GM12878 (cell line): ENCODE results near the gene GCSAM. TPM values are rescaled to one million over a fixed set of nuclear protein-coding genes. Genes with fewer than 3 reads are reported as not detected.
A peak's percentile ranks its signal among the peaks of the same experiment; 100 is the strongest.

ENCODE experiments used
- ATAC-seq: fragments of 200-7000 bp; cut with Tn5 transposase; 3 replicates; pipeline ENCODE4 v1.9.1; 2020; ENCODE audit warnings: mild to moderate bottlenecking, moderate library complexity
- BruUV-seq: library from RNA; stranded (reverse); fragments of 400-500 nt; replicated peaks from 2 replicates; lab custom pipeline; 2021; lab: Mats Ljungman, UMichigan
- CTCF ChIA-PET: fragments of 300-600 bp; sonication (Branson Sonifier 250); formaldehyde crosslinking; extraction: SDS; loops from one replicate; lab custom pipeline; 2021; ENCODE audit warnings: inconsistent platforms; lab: Yijun Ruan, JAX
- POLR2A ChIA-PET: fragments of 350-600 bp; formaldehyde crosslinking; extraction: SDS; loops from one replicate; lab custom pipeline; 2021; ENCODE audit warnings: inconsistent platforms; lab: Charles Lee
- RAD21 ChIA-PET: fragments of 300-600 bp; sonication (Branson Sonifier 250); formaldehyde crosslinking; loops from one replicate; lab custom pipeline; 2023; ENCODE audit warnings: antibody characterized with exemption; ENCODE audit not compliant: unreplicated experiment; lab: Charles Lee
- SMC1A ChIA-PET: fragments of 300-600 bp; sonication (Branson Sonifier 250); formaldehyde crosslinking; loops from one replicate; lab custom pipeline; 2023; ENCODE audit not compliant: unreplicated experiment, uncharacterized antibody; lab: Charles Lee
- DNase-seq: peaks from one replicate; pipeline ENCODE4 v3.0.0-alpha.2; 2011; ENCODE audit warnings: low read depth, low spot score
- FAIRE-seq: peaks from 3 replicates; lab custom pipeline; 2011; peaks lifted over from hg19 to GRCh38; lab: Jason Lieb, UNC
- H2AFZ ChIP-seq: 2 replicates; pipeline ENCODE4 v1.6.0; 2011; ENCODE audit warnings: low read depth, low read length, control low read depth; ENCODE audit not compliant: control insufficient read depth
- H3K27ac ChIP-seq: 2 replicates; pipeline ENCODE4 v1.5.1; 2011; ENCODE audit warnings: control low read depth; ENCODE audit not compliant: control insufficient read depth, insufficient read depth
- H3K27me3 ChIP-seq, 2 experiments: replicated peaks in 1 of 2; 2 replicates each; pipeline versions ENCODE4 v1.6.0 to v1.6.1; 2011; ENCODE audit warnings: low read length in 1 of 2; ENCODE audit not compliant: control insufficient read depth in 2 of 2, insufficient read depth in 2 of 2
- H3K36me3 ChIP-seq, 2 experiments: 2 replicates each; pipeline ENCODE4 v1.5.1; 2011; ENCODE audit warnings: low read length in 1 of 2; ENCODE audit not compliant: control insufficient read depth in 2 of 2, insufficient read depth in 2 of 2
- H3K4me1 ChIP-seq: 2 replicates; pipeline ENCODE4 v1.6.1; 2011; ENCODE audit warnings: mild to moderate bottlenecking, low read length, moderate library complexity, mixed read lengths; ENCODE audit not compliant: control insufficient read depth, insufficient read depth
- H3K4me2 ChIP-seq: 2 replicates; pipeline ENCODE4 v1.6.0; 2011; ENCODE audit warnings: control low read depth; ENCODE audit not compliant: control insufficient read depth, insufficient read depth
- H3K4me3 ChIP-seq: fragments of 200-600 bp; sonication (generic); 2 replicates; pipeline ENCODE4 v1.5.1; 2016
- H3K79me2 ChIP-seq: 2 replicates; pipeline ENCODE4 v1.6.0; 2011; ENCODE audit warnings: low read length; ENCODE audit not compliant: control insufficient read depth, insufficient read depth
- H3K9ac ChIP-seq: 2 replicates; pipeline ENCODE4 v1.8.0; 2011; ENCODE audit warnings: low read length, control low read depth, mixed read lengths; ENCODE audit not compliant: control insufficient read depth, insufficient read depth
- H3K9me3 ChIP-seq: replicated peaks from 3 replicates; pipeline ENCODE4 v1.5.1; 2011; ENCODE audit warnings: mild to moderate bottlenecking, low read length; ENCODE audit not compliant: control insufficient read depth, insufficient read depth
- H4K20me1 ChIP-seq: 2 replicates; pipeline ENCODE4 v1.6.0; 2011; ENCODE audit not compliant: control insufficient read depth, insufficient read depth
- ELK1 ChIP-seq: IDR thresholded peaks from 2 replicates; pipeline ENCODE4 v1.6.1; 2012; ENCODE audit warnings: low read depth, low read length, improper control_type of control experiment
- POLR2AphosphoS5 ChIP-seq: IDR thresholded peaks from 2 replicates; pipeline ENCODE4 v1.6.1; 2011; ENCODE audit warnings: mild to moderate bottlenecking, low read length, inconsistent platforms
- POU2F2 ChIP-seq: IDR thresholded peaks from 3 replicates; pipeline ENCODE4 v1.6.1; 2011; ENCODE audit warnings: low read depth, mild to moderate bottlenecking, low read length, borderline replicate concordance
- SMAD5 ChIP-seq: IDR thresholded peaks from 2 replicates; pipeline ENCODE4 v1.6.1; 2016; ENCODE audit warnings: antibody characterized with exemption, low read depth
- WGBS: methylation state at CpG from one replicate; pipeline ENCODE4 v1.1.6; 2016; ENCODE audit warnings: low lambda C conversion rate; ENCODE audit not compliant: insufficient replicate concordance, insufficient coverage; ENCODE audit errors: missing lambda C conversion rate; 5-methylcytosine and 5-hydroxymethylcytosine counted together
- in situ Hi-C: fragments of 300-500 bp; cut with MboI; formaldehyde crosslinking; loops from 9 replicates; pipeline ENCODE4 v1.14.3; 2018; ENCODE audit warnings: mixed read lengths
- intact Hi-C: fragments of 100-400 bp; cut with micrococcal nuclease; formaldehyde crosslinking; loops from one replicate; pipeline ENCODE4 v1.14.2; 2022; ENCODE audit not compliant: unreplicated experiment
- polyA plus RNA-seq, 11 experiments: library from polyadenylated mRNA; depleted of rRNA in 4 of 11; unstranded in 6 of 11; stranded (reverse) in 5 of 11; fragments of >200 nt; fragmentation: Nextera tagmentation in 4 of 11; fragmentation: Illumina TruSeq in 1 of 11; extraction: Ambion mirVana in 4 of 11; extraction: Trizol in 1 of 11; gene quantifications; 1 replicate in 1 of 11; 2 replicates in 10 of 11; pipeline versions ENCODE4 v1.2.1 to v1.2.3, GENCODE V29; 2011 to 2016; ENCODE audit warnings: inconsistent platforms in 2 of 11, missing spikeins in 2 of 11, low read depth in 1 of 11
- total RNA-seq, 4 experiments: library from RNA; depleted of rRNA in 3 of 4; stranded (reverse); fragments of >200 nt in 3 of 4; fragmentation: Illumina TruSeq in 1 of 4; extraction: Trizol in 1 of 4; gene quantifications; 2 replicates each; pipeline versions ENCODE4 v1.2.1 to v1.2.3, GENCODE V29; 2013 to 2021

The GCSAM gene
- total and polyA plus RNA-seq, 10 of the 15 experiments (the other 5 are each of a cell fraction or from before 2014, with no cell fraction given) = 81.5 to 407 (median 107) TPM

GRCh38 chr3:112137781-112138180 lies 4.7 kb upstream of the GCSAM start:
- H3K4me1 ChIP-seq = peaks cover 47% of the 10 kb centered on the region
- no peak overlapping the region for H3K4me3 ChIP-seq
- BruUV-seq = no TSS peak
- peak overlapping the region; percentile 76 for H2AFZ ChIP-seq
- POLR2A ChIA-PET = interaction anchor here (0.5 to 4.5 kb wide), 9 partner anchors 10 to 379 kb away, joined by 3 to 21 read pairs (median 3); partner anchors contain the start of genes BTLA and CD200
- in situ Hi-C loops = loop anchor here (5.0 kb wide), 1 partner anchor 155 kb away; the partner anchor contains the start of gene SLC9C1
- no peak overlapping the region for H3K9ac ChIP-seq
- H3K79me2 ChIP-seq = peaks cover 25% of the 10 kb centered on the region
- WGBS = 14% methylated on average over 4 of the region's 4 CpGs
- H3K36me3 ChIP-seq = no peaks in the 10 kb centered on the region
- peak overlapping the region; percentile 7; the same call in 1 of the 2 replicates for H3K4me2 ChIP-seq
- no peak for FAIRE-seq
- no peaks in the 10 kb centered on the region; the same call in 2 of the 3 replicates for H3K9me3 ChIP-seq
- intact Hi-C loops = loop anchor here (1.0 to 10.0 kb wide), 6 partner anchors 157 to 393 kb away; partner anchors contain the start of genes BTLA and SLC9C1
- H3K27ac ChIP-seq = peak overlapping the region; percentile 99; the same call in 1 of the 2 replicates
- RAD21 ChIA-PET = interaction anchor here (1.0 to 17.9 kb wide), 26 partner anchors 10 to 424 kb away, joined by 3 to 457 read pairs (median 8); partner anchors contain the start of genes ATG3, CD200, SLC35A5 and SLC9C1
- no peaks in the 10 kb centered on the region for H4K20me1 ChIP-seq
- DNase-seq = no peak
- SMC1A ChIA-PET = interaction anchor here (0.6 to 18.5 kb wide), 39 partner anchors 12 to 597 kb away, joined by 3 to 489 read pairs (median 5); partner anchors contain the start of genes BTLA, CD200 and SLC9C1
- CTCF ChIA-PET = interaction anchor here (0.7 to 18.1 kb wide), 33 partner anchors 10 to 855 kb away, joined by 3 to 226 read pairs (median 6); partner anchors contain the start of genes BTLA, CD200 and SLC9C1
- TF ChIP-seq ELK1 = no peak
- 0 out of 2 replicates have a peak, but pooled peaks have one; percentile 36 for TF ChIP-seq POLR2AphosphoS5
- peak; percentile 27; the same call in 1 of the 3 replicates for TF ChIP-seq POU2F2
- TF ChIP-seq SMAD5 = peak; percentile 38; the same call in 1 of the 2 replicates
- no peaks in the 10 kb centered on the region for H3K27me3 ChIP-seq
- ATAC-seq = no peak
